Ishikawa (cell line): Measurements from ENCODE around the gene C1orf105.

Experiments
- CEBPB ChIP-seq: IDR thresholded peaks from 2 replicates; pipeline ENCODE4 v1.6.1; 2012
- CREB1 ChIP-seq: IDR thresholded peaks from 2 replicates; pipeline ENCODE4 v1.6.1; 2012; ENCODE audit warnings: low read depth
- EGR1 ChIP-seq: IDR thresholded peaks from 2 replicates; pipeline ENCODE4 v1.6.1; 2012
- EP300 ChIP-seq: IDR thresholded peaks from 2 replicates; pipeline ENCODE4 v1.6.1; 2012; ENCODE audit warnings: borderline replicate concordance
- FOXM1 ChIP-seq: IDR thresholded peaks from 2 replicates; pipeline ENCODE4 v1.6.1; 2012; ENCODE audit warnings: low read depth, borderline replicate concordance
- NFIC ChIP-seq: IDR thresholded peaks from 2 replicates; pipeline ENCODE4 v1.6.1; 2012
- RAD21 ChIP-seq: IDR thresholded peaks from 2 replicates; pipeline ENCODE4 v1.6.1; 2012; ENCODE audit warnings: low read depth
- TAF1 ChIP-seq: IDR thresholded peaks from 2 replicates; pipeline ENCODE4 v1.6.1; 2012; ENCODE audit warnings: low read depth, mild to moderate bottlenecking
- TCF12 ChIP-seq: IDR thresholded peaks from 2 replicates; pipeline ENCODE4 v1.6.1; 2012; ENCODE audit warnings: low read depth
- TEAD4 ChIP-seq: IDR thresholded peaks from 2 replicates; pipeline ENCODE4 v1.6.1; 2012
- YY1 ChIP-seq: IDR thresholded peaks from 2 replicates; pipeline ENCODE4 v1.6.1; 2012; ENCODE audit warnings: low read depth
- ZBTB7A ChIP-seq: IDR thresholded peaks from 2 replicates; pipeline ENCODE4 v1.6.1; 2012; ENCODE audit warnings: low read depth
- TF ChIP-seq, protein P1 (sequence below): IDR thresholded peaks from 2 replicates; pipeline ENCODE4 v1.6.1; 2012; ENCODE audit warnings: low read depth, mild to moderate bottlenecking
- TF ChIP-seq, protein P2 (sequence below): IDR thresholded peaks from 2 replicates; pipeline ENCODE4 v1.6.1; 2012
- TF ChIP-seq, protein P3 (sequence below): IDR thresholded peaks from 2 replicates; pipeline ENCODE4 v1.6.1; 2012

The C1orf105 gene

DNA sequence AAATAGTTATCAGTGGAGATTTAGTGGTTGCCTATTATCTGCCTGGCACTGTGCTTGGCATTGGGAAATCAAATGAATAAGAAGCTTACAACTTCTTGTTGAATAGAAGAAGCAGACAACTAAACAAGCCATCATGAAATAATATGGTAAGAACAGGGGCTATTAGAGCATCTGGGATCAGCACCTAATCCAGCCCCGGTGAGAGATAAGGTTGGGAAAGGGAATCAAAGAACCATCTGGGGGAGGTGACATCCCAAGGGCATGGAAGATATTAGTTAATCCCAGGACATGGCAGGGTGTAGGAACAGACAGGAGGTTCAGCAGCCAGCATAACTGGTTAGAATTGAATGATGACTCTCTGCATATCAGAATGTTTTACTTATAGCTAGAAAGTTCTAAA is 76.2 kb downstream of the C1orf105 start:
- TF ChIP-seq, protein P1, sequence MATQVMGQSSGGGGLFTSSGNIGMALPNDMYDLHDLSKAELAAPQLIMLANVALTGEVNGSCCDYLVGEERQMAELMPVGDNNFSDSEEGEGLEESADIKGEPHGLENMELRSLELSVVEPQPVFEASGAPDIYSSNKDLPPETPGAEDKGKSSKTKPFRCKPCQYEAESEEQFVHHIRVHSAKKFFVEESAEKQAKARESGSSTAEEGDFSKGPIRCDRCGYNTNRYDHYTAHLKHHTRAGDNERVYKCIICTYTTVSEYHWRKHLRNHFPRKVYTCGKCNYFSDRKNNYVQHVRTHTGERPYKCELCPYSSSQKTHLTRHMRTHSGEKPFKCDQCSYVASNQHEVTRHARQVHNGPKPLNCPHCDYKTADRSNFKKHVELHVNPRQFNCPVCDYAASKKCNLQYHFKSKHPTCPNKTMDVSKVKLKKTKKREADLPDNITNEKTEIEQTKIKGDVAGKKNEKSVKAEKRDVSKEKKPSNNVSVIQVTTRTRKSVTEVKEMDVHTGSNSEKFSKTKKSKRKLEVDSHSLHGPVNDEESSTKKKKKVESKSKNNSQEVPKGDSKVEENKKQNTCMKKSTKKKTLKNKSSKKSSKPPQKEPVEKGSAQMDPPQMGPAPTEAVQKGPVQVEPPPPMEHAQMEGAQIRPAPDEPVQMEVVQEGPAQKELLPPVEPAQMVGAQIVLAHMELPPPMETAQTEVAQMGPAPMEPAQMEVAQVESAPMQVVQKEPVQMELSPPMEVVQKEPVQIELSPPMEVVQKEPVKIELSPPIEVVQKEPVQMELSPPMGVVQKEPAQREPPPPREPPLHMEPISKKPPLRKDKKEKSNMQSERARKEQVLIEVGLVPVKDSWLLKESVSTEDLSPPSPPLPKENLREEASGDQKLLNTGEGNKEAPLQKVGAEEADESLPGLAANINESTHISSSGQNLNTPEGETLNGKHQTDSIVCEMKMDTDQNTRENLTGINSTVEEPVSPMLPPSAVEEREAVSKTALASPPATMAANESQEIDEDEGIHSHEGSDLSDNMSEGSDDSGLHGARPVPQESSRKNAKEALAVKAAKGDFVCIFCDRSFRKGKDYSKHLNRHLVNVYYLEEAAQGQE, result no peak
- TF ChIP-seq FOXM1 (no peak), CREB1 (no peak), YY1 (no peak), RAD21 (no peak), EGR1 (no peak), TEAD4 (no peak), EP300 (no peak), CEBPB (no peak)
- TF ChIP-seq, protein P2, sequence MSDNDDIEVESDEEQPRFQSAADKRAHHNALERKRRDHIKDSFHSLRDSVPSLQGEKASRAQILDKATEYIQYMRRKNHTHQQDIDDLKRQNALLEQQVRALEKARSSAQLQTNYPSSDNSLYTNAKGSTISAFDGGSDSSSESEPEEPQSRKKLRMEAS, result no peak
- TF ChIP-seq, protein P3, sequence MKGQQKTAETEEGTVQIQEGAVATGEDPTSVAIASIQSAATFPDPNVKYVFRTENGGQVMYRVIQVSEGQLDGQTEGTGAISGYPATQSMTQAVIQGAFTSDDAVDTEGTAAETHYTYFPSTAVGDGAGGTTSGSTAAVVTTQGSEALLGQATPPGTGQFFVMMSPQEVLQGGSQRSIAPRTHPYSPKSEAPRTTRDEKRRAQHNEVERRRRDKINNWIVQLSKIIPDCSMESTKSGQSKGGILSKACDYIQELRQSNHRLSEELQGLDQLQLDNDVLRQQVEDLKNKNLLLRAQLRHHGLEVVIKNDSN, result no peak

DNA sequence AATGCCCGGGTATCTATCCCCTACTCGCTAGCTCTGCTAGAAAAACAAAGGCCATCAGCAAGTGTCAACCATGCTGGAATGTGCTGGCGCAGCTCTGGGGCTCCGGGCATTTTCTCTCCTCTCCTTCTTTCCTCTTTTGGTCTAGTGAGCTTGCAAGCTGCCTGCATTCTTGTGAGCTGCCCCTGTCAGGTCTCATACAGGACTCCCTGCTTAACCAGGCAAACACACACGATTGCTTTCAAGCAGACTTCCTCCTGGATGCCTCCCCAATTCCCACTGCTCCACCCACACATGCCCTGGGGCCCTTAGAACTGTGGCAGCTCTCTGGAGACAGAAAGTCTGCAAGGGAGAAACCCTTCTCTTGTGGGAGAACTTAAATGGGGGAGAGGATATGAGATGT is 76.7 kb downstream of the C1orf105 start:
- TF ChIP-seq ZBTB7A (no peak), FOXM1 (no peak), TAF1 (no peak), YY1 (no peak), CREB1 (no peak), TCF12 (no peak), CEBPB (no peak), NFIC (no peak), RAD21 (no peak), TEAD4 (no peak), EGR1 (no peak)
- TF ChIP-seq, protein P2, result no peak
- TF ChIP-seq, protein P3, result no peak
- TF ChIP-seq, protein P1, result no peak

DNA sequence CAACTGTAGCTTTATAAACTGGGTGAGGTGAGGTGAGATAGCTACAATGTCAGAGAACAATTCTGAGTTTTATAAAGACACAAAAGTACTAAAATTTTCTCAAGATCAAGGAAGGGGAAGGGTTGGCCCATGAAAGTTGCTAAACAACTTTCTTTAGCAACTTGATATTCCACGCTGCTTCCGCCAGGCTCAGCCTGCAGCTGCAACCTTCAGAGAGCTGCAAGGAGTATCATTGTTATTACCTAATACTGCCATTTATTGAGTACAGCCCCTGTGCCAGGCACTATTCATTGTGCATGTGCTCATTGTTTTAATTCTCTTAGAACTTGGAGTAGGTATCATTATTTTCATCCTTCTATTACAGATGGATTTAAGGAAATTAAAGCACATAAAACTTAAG is 78.4 kb downstream of the C1orf105 start:
- TF ChIP-seq TEAD4 (no peak), EGR1 (no peak), EP300 (no peak), TAF1 (no peak), NFIC (no peak), TCF12 (no peak)
- TF ChIP-seq, protein P3, result no peak
- TF ChIP-seq, protein P1, result no peak

DNA sequence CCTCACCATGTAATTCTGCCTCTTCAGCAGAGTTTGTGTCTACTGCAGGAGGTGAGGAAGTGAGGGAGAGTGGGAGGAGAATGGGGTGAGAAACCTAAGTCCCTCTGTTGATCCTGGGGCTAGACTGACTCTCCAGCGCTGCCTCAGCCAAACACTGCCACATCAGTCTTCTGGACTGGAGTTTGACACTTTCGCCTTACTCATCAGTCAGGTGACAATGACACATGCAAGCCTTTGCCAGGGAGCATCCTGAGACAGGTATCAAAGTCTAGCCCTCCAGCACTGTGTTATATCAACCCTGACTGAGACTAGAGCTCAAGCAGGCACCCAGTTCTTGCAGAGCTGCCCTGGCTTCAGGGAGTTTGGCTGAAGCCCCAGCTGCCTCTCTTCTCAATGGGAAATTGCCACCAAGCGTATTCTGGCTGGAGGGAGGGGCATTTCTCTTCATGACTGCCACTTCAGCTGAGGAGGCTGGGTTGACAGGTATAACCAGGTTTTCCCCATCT is 79.2 kb downstream of the C1orf105 start:
- TF ChIP-seq ZBTB7A (no peak), EGR1 (no peak), TAF1 (no peak), FOXM1 (no peak), YY1 (no peak), TEAD4 (no peak), TCF12 (no peak), EP300 (no peak), CREB1 (no peak), RAD21 (no peak), NFIC (no peak), CEBPB (no peak)
- TF ChIP-seq, protein P1, result no peak
- TF ChIP-seq, protein P2, result no peak
- TF ChIP-seq, protein P3, result no peak
